Renal cortex interstitium (tissue), 15 donors: ENCODE measurements around the gene CD300LG. TPM values are rescaled to one million over a fixed set of nuclear protein-coding genes. Genes with fewer than 3 reads are reported as not detected.
"Not testable (repeated sequence)": the region's sequence is repeated elsewhere in the genome, so short reads cannot be mapped to it uniquely, and the experiment has no call there.

Experiments used
- DNase-seq, 11 donors: peaks; one replicate each; pipeline ENCODE4 v3.0.0-alpha.2; 2013; ENCODE audit warnings: low read depth in 9 of 11, low spot score in 4 of 11; ENCODE audit errors: extremely low read depth in 1 of 11
- long read RNA-seq, 16 experiments: transcript quantifications; one replicate each; lab custom pipeline, GENCODE V29; 2026
- polyA plus RNA-seq, 3 donors: library from polyadenylated mRNA; unstranded; fragments of 120-200 nt; gene quantifications; one replicate each; pipeline ENCODE4 v1.2.1, GENCODE V29; 2013; ENCODE audit not compliant: insufficient read length in 3 of 3

The CD300LG gene, protein sequence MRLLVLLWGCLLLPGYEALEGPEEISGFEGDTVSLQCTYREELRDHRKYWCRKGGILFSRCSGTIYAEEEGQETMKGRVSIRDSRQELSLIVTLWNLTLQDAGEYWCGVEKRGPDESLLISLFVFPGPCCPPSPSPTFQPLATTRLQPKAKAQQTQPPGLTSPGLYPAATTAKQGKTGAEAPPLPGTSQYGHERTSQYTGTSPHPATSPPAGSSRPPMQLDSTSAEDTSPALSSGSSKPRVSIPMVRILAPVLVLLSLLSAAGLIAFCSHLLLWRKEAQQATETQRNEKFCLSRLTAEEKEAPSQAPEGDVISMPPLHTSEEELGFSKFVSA
- 1 to 10 TPM in 2 of 3 donors, under 1 TPM in 1; 0.89 to 1.7 (median 1.3) TPM for polyA plus RNA-seq
- long read RNA-seq, donor 1: 0 reads
- long read RNA-seq, donor 2: 0 reads
- long read RNA-seq, donor 3: 0 reads
- long read RNA-seq, donor 4: 0 reads
- long read RNA-seq, donor 5: 0 reads
- long read RNA-seq, donor 6: 0 reads
- long read RNA-seq, donor 7: 0 reads
- long read RNA-seq, donor 8: 0 reads
- long read RNA-seq, donor 9: 0 reads
- long read RNA-seq, donor 10: 0 reads
- long read RNA-seq, donor 11: 0 reads
- long read RNA-seq, donor 12: 0 reads
- long read RNA-seq, donor 13: 0 reads
- long read RNA-seq, donor 14: 0 reads
- long read RNA-seq, donor 15: 0 reads
- long read RNA-seq, donor 16: 0 reads

DNA sequence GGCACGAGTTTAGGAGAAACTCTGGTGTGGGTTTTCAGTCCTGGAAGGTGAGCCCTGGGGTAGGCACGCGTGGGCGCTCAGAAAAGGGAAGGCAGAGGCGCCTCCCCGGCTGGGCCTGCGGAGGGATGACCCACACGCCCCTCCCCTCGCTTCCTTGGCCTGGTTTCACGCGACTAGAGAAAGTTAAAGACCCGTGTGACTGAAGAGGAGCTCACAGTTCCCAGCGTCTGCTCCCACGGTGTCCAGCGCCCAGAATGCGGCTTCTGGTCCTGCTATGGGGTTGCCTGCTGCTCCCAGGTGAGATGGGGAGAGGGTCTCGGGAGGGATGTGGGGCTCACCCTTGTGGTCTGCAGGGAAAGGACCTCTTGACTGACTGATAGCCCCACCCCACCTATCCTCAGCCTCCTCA is at the start of gene CD300LG:
TSS of gene CD300LG (plus strand) at position 214 of the 409 bp plus-strand sequence. CDS start at position 255, 41 bp downstream.
- no peak for DNase-seq

DNA sequence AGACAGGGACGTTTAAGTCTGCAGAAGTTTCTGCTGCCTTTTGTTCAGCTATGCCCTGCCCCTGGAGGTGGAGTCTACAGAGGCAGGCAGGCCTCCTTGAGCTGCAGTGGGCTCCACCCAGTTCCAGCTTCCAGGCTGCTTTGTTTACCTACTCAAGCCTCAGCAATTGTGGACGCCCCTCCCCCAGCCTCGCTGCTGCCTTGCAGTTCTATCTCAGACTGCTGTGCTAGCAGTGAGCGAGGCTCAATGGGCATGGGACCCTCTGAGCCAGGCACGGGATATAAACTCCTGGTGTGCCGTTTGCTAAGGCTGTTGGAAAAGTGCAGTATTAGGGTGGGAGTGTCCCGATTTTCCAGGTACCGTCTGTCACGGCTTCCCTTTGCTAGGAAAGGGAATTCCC is 49.0 kb upstream of the CD300LG start:
- not testable (repeated sequence) for DNase-seq

DNA sequence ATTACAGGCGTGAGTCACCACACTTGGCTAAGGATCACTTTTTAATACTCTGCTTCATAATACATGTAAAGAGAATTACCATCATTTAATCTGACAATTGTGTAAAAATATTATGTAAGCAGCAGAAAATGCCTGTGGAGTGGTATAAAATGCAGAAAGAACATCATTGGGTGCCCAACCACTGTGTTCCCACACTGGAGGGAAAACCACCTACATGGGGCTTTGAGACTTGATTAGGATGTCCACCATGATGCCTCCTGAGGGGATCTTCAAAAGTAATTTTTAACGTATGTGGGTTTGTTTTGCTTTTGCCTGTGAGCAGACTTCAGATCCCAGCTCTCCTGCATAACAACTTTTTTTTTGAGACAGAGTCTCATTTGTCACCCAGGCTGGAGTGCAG is 47.9 kb upstream of the CD300LG start:
- DNase-seq: no peak

DNA sequence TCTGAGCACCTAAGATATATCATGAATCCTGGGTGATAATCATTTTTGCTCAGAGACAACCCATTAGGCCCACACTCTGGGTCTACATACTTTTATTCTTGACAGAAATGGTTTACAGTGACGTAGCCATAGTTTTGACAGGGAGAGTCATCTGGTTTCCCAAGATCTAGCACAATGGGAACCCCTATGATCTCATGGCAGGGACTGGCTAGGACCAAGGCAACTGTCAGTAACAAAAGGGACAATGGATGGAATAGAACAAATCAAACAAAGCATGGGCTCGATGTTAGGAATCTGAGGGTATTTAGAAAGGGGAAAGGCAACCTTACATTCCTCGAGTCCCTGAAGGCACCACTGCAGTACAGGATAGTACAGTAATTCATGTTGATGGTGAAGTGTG is 46.2 kb upstream of the CD300LG start:
- DNase-seq: no peak

DNA sequence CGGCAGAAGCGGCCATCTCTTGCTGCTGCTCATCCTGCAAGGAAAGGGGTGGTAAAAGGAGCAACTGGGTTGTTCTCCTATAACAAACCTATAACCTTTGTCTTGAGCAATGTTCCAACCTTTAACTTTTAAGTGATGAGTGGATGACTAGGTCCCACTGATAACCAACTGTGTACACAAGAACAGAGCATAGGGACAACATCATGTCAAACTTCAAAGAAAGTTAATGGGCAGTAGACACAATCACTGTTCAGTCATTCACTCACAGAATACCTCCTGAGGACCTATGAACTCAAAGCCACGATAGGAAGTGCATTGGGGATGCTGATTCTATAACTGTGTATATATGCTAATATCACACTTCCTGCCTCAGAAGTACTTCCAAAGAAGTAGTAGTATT is 45.1 kb upstream of the CD300LG start:
- DNase-seq: no peak

DNA sequence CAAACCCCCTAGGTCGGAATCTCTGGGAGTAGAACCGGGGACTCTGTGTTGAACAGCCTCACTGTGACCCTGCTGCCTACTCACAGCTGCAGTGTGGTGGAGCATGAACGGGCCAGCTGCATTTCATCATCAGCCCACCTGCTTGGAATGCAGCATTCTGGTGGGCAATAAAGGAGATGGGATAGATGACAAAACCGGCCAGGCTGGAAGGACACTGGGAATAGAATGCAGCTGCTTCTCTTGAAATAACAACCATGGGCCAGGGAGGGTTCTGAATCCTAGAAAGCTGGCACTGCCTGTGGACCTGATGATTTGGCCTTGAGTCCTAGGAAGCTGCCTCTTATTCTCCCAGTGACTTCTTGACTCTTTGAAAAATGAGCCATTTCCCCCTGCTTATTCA is 43.2 kb upstream of the CD300LG start:
- peak in 9 of 11 donors; percentile 21 to 73 (median 49) for DNase-seq

DNA sequence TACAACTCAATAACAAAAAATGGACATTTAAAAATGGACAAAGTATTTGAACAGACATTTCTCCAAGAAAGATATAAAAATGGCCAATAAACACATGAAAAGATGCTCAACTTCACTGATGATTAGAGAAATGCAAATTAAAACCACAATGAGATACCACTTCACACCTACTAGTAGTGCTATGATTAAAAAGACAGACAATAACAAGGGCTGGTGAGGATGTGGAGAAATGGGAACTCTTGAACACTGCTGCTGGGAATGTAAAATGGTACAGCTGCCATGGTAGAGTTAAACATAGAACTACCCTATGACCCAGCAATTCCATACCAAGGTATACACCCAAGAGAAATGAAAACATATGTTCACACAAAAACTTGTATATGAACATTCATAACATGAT is 41.9 kb upstream of the CD300LG start:
- DNase-seq: no peak

DNA sequence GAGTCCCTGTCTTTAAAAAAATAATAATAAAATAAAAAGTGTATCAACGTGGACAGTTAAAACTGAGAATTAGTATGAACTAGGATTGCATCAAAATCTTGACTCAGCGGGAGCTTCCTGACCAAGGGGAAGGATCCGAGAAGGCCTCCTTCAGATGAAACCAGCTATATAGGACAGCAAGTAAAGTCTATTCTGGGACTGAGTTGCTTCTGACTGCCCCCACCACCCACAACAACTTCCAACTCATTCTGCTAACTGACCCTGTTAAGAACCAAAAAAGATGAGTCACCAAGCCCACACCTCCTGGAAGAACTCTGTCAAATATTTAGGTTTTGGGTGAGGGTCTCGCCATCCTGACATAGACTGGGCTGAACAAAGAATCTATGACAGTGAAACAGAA is 38.9 kb upstream of the CD300LG start:
- DNase-seq: no peak

DNA sequence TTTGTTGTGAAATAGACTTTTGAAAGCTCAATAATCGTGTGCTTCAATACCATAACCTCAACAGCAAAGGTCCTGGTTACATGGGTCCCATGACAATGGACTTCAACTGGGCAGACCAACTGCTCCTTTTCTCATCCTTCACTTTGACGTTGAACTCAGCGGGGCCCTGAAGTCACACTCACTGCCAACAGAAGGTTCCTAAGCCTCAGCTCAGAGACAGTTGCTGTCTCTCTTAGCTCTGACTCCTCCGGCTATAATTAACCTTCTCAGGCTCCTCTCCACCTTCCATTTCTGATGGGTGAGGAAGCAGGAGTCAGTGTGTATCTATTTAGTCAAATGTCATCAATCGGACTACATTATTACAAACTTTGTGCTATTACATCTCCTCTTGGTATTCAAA is 37.9 kb upstream of the CD300LG start:
- DNase-seq: no peak

DNA sequence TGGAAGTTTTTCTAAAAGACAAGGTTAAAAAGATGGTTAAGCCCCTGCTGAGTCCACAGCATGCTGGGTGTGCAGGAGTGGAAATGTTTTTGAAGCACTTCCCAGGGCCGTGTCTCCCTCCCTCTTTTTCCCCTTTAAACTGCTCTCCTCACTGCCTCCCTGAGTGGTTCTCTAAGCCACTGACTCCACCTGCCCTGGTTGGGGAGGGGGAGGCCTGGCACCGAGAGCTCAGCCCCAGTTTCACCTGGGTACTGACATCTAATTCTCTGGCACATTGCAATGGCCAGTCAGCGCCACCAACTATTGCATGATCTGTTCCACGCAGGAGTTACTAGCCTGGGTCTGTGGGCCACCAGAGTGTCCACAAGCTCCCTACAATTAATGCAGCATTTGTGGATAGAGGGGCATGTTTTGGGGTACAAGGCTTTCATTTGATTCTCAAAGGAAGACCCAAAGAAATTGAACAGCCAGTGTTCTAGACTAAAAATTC is 36.7 kb upstream of the CD300LG start:
- no peak for DNase-seq

DNA sequence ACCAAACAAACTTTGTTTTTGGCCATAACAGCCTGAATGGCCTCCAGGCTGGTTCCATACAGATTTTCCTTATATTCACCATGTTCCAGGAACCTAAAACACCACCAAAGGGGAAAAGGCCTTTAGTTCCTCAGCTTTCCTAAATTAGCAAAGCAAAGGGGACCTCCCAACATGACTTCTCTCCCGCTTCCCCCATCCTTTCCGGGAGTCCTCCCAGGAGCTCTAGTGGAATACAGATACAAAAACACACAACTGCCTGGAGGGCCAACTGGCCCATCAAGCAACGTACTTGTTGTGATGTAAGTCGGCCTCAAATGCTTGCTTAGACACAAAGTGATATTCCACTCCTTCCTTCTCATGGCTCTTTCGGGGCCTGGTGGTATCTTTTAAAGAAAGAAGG is 36.2 kb upstream of the CD300LG start:
- DNase-seq: no peak

DNA sequence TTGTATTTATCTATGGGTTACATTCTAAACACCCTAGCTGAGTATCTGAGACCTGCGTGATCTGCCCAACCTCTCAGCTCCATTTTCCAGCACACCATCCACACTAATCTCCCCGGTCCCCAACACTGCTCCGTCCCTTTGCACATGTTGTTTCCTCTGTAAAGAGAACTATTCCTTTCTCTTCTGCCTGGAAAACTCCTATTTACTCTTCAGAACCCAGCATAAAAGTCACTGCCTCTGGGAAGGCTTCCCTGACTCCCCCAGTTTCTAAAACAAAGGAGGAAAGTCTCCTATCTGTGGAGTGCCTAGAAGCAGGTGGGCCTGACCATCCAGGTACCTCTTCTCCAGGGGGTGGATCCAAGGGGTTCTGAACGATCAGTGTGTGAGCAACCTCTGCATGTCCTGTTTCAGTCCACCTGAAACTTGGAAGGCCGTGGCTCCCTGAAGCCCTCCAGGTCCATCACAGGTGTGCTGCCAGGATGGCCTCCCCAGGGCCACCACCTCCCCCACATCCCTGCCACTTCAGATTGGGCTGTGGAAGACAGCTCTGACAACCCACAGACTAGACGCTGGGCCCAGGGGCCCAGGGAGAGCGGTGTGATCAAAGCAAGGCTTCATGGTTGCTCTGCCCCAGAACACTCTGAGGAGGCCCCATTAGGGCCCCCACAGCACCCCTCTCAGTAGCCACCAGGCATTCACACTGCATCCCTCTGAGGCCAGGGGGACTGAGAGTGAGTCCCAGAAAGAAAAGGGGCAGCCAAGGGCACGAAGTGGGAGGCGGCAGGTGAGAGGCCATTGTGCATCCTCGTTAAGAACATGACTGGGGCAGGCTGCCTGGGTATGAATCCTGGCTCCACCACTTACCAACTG is 34.3 kb upstream of the CD300LG start:
- no peak for DNase-seq

DNA sequence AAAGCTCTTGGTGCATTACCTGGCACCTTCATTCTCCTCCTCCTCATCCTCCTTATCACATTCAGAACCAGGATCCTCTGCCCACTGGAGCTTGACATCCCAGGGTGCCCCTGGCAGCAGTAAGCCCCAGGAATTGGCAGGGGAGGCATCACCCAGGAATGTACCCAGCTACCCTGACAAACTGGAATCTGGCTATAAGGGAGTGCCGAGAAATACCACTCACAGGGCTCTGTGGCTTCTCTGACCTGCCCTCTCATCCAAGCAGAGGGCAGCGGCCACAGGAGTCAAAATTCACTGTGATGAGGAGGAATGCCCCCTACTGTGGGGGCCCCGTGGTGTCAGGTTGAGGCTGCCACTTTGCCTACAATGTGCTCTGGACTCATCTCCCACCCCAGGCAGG is 33.6 kb upstream of the CD300LG start:
- no peak for DNase-seq

DNA sequence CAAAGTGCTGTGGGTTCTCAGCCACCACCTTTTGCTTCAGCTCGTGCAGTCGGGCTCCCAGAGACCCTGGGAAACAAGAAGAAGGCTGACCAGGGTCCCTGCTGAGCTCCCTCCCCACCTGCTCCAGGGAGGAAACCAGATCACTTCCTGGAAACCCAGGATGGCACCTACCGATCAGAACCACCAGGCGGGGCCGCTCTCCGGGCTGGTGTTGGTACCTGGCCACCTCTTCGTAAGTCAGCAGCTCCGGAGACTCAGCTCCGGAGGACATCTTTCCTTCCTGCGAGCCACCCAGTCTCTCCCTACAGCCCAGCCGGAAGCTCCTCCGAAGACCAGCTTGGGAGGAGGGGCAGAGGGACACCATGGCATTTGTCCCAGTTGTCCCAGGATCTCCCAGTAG is 33.0 kb upstream of the CD300LG start:
- DNase-seq: no peak

DNA sequence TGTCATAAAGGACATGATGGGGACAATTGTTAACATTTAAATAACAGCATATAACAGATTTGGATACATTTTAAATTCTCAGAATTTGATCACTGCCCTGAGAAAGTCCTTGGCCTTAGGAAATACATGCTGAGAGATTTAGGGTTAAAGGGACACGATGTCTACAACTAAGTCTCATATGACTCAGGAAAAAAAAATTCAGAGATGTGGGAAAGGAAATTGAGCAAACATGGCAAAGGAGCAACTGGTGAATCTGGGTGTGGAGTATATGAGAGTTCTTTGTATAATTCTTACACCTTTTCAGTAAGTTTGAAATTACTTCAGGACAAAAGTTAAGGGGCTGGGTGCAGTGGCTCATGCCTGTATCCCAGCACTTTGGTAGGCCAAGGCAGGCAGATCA is 32.3 kb upstream of the CD300LG start:
- no peak for DNase-seq

DNA sequence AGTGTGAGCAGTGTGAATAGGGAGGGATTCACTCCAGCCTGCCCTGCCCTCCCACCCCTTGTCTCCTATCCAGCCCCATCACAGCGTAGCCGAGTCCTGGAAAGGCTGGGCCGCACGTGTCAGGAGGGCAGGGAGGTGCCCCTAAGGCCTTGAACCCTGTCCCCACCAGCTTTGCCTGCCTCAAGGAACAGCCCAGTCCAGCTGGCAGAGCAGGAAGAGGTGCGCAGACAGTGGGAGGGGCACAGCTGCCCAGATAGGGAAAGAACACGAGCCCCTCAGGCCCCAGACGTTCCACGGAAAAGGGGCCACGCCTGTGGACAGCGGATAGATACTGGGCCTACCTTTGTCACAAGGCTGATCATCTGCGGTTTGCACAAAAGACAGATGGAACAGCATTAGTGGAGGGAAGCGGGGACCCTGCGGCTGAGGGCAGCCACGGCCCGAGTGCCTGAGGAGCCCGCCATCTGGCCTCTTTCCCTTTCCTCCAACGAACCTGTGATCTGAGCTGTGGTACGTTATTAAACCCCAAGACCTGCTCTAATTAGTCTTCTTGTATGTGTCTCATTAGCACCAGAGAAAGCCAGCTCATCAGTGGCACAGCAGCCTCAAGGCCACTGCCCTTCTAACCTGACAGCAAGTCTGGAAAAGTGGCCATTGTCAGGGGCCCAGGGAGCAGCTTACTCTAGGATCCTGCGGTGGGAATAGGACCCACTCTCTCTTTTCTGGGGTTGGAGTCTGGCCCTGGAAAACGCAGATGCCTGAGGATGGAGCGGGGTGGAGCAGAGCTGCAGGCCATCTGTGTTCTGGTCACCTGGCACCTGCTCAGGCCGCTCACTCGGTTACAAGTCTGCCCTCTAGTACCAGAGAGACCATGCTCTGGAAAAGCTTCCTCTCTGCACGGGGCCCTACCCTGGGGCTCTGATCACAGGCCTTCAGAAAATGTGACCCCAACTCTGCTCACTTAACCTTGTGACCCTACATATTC is 30.3 kb upstream of the CD300LG start:
- DNase-seq: no peak

DNA sequence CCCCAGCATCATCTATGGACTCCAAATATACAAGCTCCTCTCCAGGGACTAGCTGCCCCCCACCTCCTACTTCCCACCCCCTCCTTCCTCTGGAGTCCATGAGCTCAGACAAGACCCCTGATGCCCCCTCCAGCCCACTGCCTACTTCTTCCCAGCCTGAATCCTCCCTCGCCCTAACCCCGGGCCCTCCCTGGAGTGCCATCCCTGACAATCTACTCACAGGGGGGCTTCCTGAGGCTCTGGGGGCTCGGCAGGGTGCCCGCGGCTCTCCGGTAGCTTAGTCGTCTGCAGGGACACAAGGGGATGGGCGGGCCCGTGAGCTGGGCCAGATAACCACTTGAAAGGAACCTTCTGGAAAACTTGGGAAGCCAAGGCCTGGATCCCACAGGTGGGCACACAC is 29.1 kb upstream of the CD300LG start:
- no peak for DNase-seq

DNA sequence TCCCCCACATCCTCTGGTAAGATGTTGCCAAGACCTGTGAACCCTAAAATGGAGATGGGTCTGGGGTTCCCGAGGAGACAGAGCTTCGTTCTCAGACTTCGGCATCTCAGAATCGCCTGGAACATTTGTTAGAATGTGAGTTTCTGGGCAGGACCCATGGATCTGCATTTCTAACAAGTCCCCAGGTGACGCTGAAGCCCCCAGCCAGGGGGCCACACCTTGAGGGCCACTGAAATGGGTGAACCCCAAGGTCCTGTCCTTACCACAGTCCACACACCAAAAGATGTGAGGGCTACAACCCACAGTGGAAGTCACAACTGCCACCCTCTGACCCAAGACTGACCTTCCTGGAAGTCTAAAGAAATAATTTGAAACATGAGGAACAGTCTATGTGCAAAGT is 28.0 kb upstream of the CD300LG start:
- no peak for DNase-seq
